Retinal pigment epithelial cell (primary cell): ENCODE measurements around the gene CELA3B.
A peak's percentile ranks its signal among the peaks of the same experiment; 100 is the strongest.

Source experiments
- DNase-seq: peaks from one replicate; pipeline ENCODE4 v3.0.0-alpha.2; 2010; ENCODE audit warnings: low read depth
- H3K4me3 ChIP-seq: 2 replicates; pipeline ENCODE4 v1.5.1; 2011; ENCODE audit warnings: mild to moderate bottlenecking, low read length, control low read depth, moderate library complexity
- TF ChIP-seq, protein P1 (sequence below): conservative IDR thresholded peaks from 2 replicates; pipeline ENCODE4 v1.5.1; 2011; ENCODE audit warnings: low read depth, low read length, control low read depth, inconsistent platforms

The CELA3B gene

GRCh38 chr1:21933397-21934248, 43.2 kb upstream of the CELA3B start:
- TF ChIP-seq, protein P1, sequence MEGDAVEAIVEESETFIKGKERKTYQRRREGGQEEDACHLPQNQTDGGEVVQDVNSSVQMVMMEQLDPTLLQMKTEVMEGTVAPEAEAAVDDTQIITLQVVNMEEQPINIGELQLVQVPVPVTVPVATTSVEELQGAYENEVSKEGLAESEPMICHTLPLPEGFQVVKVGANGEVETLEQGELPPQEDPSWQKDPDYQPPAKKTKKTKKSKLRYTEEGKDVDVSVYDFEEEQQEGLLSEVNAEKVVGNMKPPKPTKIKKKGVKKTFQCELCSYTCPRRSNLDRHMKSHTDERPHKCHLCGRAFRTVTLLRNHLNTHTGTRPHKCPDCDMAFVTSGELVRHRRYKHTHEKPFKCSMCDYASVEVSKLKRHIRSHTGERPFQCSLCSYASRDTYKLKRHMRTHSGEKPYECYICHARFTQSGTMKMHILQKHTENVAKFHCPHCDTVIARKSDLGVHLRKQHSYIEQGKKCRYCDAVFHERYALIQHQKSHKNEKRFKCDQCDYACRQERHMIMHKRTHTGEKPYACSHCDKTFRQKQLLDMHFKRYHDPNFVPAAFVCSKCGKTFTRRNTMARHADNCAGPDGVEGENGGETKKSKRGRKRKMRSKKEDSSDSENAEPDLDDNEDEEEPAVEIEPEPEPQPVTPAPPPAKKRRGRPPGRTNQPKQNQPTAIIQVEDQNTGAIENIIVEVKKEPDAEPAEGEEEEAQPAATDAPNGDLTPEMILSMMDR: no peak
- no peak for DNase-seq
- peak overlapping the region; percentile 5 for H3K4me3 ChIP-seq

- no peak for DNase-seq
- TF ChIP-seq, protein P1: no peak
- peak overlapping the region; percentile 80 for H3K4me3 ChIP-seq
Measured at GRCh38 chr1:21935393-21935804, 41.4 kb upstream of the CELA3B start.

DNA sequence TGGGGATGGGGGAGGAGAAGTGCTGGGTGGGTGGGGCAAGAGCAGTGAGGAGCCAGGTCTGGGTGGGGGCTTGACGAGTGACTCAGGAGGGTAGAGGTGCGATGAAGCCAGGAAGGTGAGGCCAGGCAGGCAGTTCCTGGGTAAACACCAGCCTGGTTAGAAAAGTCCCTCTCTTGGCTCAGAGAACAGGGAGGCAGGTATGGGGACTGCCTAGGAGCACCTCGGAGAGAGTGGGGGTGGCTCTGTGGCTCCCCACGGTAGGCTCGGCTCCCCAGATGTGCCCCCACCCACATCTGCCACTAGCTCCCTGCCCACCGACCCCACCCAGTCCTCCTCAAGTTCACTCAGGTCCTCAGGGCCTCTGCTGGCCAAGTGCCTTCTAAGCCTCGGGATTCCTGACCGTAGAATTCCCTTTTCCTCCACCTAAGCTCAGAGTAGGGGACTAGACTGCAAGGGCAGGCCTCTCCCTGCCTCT, 40.9 kb upstream of the CELA3B start:
- no peak for DNase-seq
- TF ChIP-seq, protein P1: no peak
- H3K4me3 ChIP-seq: peak overlapping the region; percentile 80

DNA sequence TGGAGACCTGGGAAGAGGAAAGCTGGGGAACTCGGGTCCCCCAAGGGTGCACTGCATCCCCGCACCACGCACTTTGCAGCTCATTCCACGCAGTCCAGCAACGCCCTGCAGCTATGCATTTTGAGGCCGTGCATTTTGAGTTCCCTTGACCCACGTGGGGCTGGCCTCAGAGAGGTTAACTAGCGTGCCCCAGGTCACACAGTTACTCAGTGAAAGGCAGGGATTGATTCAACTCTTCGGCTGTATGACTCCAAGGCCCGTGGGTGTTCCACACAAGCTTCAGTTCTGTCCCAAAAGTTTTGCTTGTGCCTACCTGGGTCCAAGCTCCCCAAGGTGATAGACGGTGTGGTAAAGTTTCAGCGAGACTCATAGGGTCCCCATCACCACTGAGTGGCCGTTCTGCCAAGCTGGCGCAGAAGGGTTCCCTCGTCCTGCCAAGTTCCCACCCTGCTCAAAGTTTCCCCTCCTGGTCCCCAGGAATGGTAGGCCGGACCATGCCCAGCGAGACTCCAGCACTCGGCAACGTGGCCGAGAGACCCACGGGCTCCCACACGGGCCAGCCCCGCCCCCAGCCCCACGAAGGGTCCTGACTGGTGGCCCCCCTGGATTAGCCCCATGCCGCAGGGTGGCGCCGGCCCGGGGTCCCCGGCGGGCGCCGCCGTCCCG, 40.3 kb upstream of the CELA3B start:
- TF ChIP-seq, protein P1: no peak
- DNase-seq: no peak
- H3K4me3 ChIP-seq: peak overlapping the region; percentile 80

GRCh38 chr1:21937034-21937371, 39.8 kb upstream of the CELA3B start, which contains the start of gene HSPG2:
Gene HSPG2 (minus strand): TSS chr1:21937310. CDS start chr1:21937217, 93 bp downstream.
- H3K4me3 ChIP-seq: peak within 1 kb of the TSS; percentile 80
- TF ChIP-seq, protein P1: no peak
- no peak for DNase-seq

DNA sequence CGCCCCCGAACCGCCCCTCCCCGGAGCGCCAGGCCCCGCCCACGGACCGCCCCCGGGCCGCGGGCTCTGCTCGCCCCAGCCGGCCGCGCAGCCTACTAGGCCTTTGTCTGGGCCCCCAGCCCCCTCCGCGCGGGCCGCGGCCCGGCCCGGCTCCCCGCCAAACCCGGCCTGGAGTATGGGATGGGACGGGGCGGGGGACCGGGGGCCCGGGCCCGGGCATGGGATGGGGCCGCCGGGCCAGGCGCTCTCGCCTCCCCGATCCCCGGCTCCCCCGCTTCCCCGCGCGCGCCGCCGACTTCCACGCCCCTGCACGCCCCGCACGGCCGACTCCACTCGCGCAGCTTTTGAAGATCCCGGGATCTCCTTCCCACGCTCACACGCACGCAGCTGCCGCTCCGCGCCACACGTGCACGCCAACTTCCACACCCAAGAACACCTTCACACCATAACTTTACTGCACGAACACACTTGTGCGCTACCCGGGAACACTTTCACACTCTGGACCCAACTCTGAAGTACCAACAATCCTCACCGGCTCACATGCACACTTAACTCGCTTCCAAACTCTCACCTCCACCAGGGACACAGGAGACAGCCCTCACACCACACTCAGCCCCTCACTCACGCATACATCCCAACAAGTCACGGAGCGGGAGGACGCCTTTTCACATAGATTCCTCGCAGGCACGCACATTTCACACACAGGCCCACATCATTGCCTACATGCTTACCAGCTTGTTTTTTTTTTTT, 39.3 kb upstream of the CELA3B start:
- H3K4me3 ChIP-seq: peak overlapping the region; percentile 30
- no peak for DNase-seq
- TF ChIP-seq, protein P1: no peak
